Ureter (tissue), 1 donor: Measurements from ENCODE around the gene CAMTA2. TPM values are rescaled to one million over a fixed set of nuclear protein-coding genes. Genes with fewer than 3 reads are reported as not detected.

Experiments used
- DNase-seq: peaks from one replicate; pipeline ENCODE4 v3.0.0-alpha.2; 2020; ENCODE audit warnings: low spot score
- total RNA-seq: library from RNA; stranded (reverse); gene quantifications from one replicate; pipeline ENCODE4 v1.2.4, GENCODE V29; 2023
- donor health status: DM: yes; HTN: yes; CAD: no.

CAMTA2 gene
- total RNA-seq, 1 donor from 2014 or later: 86.0 TPM

DNA sequence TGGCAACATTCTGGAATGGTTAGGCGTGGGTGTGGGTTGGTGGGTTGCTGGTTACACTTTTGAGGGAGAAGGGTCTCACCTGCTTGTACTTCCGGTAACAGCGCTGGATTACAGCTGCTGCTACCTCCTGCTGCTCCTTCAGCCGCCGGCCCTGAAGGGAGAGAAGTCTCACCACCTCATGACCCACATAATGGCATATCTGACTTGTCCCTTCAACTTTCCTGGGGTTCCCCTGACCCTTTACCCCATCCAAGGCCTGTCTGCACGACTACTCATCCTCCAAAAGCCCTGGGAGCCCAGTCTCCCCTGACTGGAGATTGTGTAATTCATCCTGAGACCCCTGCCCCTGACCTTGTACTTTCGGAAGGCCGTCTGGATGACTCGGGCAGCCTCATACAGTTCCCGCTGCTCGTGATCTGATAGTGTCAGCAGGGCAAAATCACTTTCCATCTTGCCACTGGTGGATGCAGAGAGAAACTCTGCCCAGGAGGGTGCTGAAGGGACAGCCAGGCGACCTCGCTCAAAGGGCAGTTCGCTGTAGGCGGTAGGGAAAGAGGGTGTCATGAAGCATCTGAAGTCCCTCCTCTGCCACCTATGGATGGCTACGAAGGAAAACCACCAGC lies 17.8 kb downstream of the CAMTA2 start:
- no peak for DNase-seq

DNA sequence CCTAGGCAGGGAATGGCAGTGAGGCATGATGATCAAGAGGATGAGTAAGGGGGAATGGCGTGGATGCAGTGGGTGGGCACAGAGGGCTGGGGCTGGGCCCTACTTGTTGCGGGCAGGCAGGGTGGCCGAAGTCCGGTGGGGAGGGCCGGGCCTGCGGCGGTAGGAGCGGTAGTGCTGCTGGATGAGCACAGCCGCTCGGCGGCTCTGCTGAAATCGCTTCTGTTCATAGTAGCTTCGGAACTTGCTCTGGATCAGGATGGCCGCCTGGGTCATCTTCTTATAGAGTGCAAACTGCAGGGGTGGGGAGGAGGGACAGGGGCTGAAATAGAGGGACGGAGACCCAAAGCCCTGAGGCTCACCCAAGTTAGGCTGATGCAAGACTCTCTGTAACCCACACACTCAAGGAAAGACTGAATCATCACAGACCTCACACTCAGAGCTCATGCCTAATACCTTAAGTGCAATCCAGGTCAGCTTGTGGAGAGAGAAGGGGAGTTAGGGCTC lies 18.4 kb downstream of the CAMTA2 start:
- no peak for DNase-seq

DNA sequence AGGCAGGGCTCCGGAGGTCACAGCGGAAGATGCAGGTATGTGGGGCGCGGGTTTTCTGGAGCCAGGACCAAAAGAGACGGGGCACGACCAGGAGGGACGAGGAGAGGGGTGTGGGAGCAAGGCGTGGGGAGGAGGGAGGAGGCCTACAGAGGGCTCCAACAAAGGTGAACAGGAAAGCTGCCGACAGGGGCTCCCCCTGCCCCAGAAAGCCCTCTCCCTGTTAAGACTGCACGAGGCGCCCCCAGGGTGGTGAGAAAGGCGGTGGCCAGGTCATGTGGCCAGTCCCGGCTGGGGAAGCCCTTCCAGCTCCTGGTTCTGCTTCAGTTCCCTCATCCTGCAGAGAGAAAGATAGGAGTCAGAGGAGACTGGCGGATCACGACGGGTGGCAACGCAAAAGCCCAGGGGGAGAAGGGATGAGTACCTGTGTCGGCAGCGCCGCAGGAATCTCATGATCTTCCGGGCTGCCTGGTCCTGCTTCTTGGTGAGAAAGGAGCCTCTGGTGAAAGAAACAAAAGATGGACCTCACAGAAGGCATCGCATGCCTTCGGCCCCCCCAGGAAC lies 18.9 kb downstream of the CAMTA2 start:
- DNase-seq: peak; percentile 62

DNA sequence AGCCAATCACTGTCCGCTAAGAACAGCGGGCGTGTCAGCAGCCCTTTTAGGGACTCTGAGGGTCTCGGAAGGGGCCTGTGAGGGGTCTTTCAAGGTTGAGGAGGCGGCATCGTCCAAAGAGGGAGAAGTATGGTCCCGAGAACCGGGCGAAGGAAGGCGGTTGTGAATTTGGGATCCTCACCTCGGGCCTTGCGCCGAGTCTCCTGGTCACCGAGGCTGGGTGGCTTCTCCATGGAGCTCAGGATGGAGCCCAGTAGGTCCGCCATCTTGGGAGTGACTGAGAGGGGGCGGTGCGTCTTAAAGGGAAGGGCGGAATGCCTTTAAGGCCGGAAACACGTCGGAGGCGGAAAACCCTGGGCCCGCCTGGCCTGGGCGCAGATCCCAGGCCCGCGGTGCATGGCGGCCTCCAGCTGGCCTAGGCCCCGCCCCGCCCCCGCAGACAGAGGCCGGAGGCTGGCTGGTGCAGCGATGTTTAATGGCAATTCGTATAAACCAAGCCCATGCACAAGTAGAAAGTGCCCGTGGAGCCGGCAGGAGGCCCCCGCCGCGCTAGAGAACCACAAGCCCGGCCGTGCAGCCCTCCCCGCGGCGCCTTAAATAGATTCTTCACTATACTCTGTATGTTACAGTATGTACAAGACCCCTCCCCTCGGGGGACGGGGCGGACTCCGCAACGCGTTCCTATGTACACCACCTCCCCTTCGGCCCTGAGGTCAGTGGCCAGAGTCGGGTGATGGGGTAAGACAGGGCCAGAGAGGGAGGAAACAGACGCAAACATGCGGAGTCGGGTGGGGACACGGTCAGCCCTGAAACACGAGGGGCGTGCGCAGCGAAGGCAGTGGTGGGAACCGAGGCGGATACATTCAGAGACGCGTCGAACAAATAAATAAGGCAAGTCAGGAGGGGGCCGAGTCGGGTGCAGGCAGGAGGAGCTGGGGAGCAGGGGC lies 19.7 kb downstream of the CAMTA2 start, which contains the start of gene SPAG7:
SPAG7 (minus strand) TSS at position 279 of the 947 bp plus-strand sequence; CDS start at position 266, 13 bp downstream.
- peak; percentile 96 for DNase-seq

DNA sequence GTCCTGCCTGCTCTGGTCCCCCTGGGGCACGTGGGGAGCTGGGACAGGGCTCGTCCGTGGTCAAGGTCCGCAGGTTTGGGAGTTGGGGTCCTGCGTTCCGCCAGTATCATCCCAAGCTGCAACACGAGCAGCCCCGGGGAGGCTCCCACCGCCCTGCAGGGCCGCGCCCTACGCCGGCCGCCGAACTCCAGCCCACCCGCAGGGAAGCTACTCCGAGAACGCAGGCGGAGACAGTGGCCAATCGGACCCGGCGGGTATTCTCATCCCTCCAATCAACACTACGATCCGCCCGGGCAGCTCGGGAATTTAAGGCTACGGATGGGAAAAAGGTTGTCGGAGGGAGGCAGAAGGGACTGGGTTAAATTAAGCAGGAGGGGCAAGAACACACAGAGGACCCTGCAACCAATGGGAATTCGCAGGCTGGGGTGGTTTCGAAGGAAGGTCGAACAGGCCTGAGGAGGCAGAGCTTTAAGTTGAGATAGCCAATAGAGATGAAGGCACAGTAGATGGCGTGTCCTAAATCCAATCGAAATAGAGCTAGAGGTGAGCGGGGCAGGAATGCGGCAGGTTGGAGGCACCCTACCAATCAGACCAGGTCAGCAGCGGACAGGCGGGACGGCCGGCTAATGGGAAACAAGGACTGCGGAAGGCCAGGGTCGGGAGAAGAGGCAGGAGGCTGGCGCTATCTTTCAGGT lies 20.5 kb downstream of the CAMTA2 start:
- peak; percentile 99 for DNase-seq

DNA sequence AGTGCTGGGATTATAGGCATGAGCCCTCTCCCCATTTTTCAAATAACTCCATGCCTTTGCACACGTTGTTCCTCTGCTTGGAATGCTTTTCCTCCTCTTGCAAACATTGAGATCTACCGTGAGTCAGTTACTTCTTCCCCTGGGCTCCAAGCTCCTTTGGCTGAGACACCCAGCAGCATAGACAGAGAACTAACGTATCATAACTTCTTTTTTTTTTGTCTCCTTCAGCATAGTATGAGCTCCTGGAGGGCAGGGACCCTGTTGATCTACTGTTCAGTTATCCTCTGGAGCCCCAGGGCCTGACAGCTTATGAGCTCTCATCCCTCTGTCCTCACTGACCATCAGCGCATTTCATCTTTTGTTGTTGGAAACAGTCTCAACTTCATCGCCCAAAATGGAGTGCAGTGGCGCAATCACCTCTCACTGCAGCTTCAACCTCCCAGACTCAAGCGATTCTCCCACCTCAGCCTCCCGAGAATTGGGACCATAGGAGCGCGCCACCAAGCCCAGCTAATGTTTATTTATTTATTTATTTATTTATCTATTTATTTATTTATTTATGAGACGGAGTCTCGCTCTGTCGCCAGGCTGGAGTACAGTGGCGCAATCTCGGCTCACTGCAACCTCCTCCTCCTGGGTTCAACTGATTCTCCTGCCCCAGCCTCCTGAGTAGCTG lies 22.0 kb downstream of the CAMTA2 start:
- no peak for DNase-seq

DNA sequence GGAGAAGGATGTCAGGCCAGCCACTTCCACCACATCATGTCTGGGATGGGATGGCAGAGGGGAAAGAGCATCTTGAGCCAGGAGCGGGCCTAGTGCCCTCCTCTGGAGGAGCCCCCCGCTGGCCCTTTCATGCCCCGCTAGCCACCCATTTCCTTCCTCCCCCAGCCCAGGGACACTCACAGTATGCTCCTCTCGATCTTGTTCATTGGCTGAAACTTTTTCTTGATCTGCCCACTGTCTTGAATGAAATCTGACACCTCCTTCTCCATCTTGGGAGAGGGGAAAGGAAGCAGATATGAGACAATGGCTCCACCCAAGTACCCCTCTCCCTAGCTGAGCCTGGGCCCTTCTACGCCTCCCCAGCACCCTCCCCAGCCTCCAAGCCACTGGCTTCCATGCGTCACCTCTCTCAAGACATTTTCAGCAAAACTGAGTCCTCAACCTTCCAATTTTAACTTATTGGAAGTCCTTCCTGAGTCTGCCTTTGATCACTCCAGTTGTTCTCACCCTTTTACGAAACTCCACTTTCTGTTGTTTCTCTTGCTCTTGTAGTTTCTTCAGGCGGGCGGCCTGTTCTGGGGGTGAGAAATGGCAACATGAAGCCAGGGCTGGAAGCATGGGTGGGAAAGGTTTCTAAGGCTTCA lies 27.1 kb downstream of the CAMTA2 start:
- DNase-seq: no peak

DNA sequence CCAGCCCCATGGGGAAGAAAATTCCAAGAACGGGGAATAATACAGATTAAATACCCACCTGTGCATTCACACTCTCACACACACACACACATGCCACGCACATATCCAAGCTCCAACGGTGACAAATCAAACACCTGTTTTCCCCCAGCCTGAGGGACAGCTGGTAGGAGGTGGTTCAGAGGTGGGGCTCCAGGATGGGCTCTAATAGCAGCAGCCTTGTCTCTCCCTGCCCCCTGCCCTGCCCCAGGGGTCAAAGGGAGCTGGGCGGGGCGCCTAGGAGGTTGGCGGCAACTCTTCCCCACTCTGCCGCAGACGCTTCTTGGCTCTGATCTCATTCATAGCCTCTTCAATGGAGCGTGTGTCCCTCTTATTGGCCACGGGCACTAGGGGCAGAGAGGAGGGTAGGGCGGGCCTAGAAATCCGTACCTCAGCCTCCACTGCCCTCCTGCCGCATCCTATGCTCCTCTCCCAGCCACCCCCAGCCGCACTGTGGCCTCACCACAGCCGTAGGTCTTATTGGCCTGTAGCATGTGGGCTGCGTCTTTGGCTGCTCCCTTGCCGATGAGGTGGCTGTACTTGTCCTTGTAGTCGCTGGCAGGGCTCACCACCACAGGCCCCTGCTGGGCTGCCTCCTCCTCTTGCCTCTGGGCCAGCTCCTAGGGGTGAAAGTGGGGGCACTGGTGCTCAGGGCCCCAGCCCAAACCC lies 28.1 kb downstream of the CAMTA2 start:
- no peak for DNase-seq

DNA sequence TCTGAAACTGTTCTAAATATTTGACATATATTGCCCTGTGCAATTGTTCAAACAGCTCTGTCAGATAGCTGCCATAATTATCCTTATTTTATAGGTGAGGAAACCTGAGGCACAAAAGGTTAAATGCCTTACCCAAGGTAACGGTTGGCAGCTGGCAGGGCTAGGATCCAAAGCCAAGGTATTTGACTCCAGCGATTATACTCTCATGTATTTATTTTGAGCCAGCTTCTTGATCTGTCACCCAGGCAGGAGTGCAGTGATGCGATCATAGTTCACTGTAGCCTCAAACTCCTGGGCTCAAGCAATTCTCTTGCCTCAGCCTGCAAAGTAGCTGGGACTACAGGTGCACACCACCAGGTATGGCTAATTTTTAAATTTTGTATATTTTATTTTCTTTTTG lies 29.4 kb downstream of the CAMTA2 start:
- no peak for DNase-seq

DNA sequence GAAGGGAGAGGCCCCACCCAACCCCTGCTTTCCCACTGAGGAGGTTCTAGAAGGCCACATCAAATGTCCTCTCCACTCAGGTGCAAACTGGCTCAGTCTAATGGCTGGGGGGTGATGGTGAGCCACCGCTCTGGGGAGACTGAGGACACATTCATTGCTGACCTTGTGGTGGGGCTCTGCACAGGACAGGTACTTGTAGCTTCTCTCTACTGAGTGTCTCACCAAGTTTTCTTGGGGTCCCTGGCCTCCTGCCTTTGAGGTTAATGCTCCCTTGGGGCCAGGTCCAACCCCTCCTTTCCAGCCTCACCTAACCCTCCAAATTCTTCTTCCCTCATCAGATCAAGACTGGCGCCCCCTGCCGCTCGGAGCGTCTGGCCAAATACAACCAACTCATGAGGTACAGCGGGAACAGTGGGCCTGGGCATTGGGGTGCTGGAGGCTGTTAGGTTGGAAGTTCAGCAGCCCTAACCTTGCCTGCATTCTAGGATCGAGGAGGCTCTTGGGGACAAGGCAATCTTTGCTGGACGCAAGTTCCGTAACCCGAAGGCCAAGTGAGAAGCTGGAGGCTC lies 30.9 kb downstream of the CAMTA2 start:
- DNase-seq: no peak

DNA sequence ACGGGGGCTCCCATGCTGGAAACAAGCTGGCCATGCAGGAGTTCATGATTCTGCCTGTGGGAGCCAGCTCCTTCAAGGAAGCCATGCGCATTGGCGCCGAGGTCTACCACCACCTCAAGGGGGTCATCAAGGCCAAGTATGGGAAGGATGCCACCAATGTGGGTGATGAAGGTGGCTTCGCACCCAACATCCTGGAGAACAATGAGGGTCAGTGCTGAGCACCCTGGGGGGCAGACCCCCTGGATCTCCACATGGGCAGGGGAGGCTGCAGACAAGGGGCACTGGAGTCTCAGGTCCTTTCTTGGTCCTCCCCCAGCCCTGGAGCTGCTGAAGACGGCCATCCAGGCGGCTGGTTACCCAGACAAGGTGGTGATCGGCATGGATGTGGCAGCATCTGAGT lies 32.4 kb downstream of the CAMTA2 start:
- DNase-seq: no peak

DNA sequence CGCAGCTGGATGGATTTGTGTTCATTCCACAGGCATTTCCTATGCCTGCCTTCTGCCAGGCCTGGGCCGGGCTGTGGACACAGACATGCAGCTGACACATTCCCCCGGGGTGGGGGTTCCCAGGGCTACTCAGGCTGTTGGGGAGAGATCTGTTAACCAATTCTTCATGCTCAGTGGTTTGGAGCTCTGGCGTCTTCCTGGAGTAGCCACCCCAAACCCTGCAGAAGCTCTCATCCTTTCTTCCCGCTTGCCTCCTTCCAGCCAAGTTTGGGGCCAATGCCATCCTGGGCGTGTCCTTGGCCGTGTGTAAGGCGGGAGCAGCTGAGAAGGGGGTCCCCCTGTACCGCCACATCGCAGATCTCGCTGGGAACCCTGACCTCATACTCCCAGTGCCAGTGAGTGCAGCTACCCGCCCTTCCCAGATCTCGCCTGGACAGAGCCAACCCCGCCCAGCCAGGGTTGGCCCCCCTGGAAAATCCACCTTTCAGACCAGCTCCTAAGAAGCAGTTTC lies 34.0 kb downstream of the CAMTA2 start:
- no peak for DNase-seq

DNA sequence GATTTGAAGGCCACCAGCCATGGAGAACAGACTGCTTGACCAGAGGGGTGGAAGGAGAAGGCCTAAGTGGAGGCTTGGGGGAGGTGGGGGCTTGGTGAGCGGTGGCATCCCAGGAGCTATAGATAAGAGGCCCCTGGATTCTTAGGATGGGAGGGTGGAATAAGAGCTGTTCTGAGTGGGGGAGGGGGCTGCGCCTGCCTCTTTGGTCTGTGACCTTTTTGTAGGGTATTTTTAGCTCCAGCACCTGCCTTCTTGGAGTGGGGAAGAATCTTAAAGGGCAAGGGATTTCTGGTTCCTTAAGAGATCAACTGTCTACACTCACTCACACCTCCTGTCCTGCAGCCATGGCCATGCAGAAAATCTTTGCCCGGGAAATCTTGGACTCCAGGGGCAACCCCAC lies 36.0 kb downstream of the CAMTA2 start:
- no peak for DNase-seq

DNA sequence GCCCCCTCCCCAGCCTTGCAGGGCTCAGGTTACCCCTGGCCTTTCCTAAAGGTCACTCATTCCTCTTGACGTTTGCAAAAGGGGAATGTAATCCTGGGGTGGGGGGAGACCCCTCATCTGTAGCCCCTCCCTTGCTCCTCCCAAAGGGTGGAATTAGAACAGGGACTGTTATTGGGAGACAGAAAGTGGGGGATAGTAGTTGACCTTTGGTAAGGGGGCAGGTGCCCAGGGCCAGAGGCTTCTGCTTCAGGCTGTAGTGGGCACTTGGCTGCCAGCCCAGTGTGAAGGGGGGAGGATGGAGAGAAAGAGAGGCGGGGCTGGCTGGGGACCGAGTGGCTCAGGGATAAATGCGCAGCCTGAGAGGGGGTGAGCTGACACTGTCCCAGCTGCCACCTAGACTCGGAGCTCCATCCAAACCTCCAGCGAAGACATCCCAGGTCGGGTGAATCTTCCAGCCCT lies 36.7 kb downstream of the CAMTA2 start, which contains the start of gene ENO3:
ENO3 (plus strand) TSS at position 374 of the 459 bp plus-strand sequence. CDS start 711 bp downstream, outside the sequence.
- DNase-seq: no peak

DNA sequence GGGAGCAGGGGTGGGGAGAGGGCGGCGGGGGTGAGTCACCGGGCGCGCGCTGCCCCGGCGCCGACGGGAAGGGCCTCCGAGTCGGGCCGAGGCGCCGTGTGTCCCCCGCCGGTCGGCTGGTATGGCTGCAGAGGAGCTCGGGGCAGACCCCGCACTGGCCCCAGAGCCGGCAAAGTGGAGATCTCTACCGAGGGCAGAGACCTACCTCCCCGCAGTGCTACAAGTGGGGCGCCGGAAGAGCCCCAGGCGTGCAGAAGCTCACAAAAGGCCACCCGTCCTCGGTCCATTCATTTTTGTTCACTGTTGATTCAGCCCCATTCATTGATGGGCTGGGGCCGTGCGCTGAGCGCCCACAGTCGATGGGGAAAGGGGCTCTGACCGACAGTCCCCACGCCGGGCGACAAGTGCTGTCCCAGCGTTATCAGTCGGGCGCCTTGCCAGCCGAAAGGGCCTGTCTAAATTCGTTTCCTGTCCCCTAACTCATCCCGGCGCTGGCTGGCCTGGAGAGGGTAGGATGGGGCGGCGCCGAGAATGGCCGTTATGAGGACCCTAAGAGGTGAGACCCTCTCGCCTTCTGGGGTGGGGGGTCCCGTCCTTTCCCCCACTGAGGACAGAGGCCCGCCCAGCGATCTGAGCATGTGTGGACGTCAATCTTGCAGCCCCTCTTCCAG lies 37.3 kb downstream of the CAMTA2 start:
- DNase-seq: peak; percentile 74

DNA sequence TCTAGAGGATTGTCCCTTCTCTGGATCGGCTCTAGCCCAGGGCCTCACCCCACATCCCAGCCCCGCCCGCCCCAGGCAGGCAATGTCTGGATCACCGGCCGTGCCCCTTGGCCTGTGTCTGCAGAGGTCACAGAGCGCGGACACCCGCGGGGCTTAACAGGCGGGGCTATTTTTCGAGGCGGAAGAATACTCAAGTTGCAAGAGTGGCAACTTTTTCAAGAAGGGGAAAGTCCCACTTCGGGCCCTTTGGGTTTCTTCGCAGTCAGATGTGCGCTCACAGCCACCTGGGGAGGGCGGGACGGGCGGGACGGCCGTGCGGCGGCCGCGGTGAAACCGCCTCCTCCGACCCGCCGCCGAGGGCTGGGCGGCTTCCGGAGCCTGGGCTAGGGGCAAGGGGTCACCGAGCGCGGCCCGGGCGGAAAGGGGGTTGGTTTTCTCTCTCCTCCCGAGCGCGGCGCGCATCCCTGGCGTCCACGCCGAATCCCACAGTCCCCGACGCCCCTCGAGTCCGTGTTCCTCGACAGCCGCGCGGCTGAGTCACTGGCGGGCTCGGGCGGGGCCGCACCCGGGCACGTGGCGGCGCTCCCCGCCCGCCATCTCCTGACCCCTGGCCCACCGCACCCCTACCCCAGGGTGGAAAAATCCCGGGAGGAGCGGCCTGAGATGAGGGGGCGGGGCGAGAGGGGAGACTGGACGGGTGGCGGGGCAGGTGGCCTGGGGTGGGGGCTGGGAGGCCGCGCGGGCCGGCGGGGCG lies 38.0 kb downstream of the CAMTA2 start:
- DNase-seq: peak; percentile 80

DNA sequence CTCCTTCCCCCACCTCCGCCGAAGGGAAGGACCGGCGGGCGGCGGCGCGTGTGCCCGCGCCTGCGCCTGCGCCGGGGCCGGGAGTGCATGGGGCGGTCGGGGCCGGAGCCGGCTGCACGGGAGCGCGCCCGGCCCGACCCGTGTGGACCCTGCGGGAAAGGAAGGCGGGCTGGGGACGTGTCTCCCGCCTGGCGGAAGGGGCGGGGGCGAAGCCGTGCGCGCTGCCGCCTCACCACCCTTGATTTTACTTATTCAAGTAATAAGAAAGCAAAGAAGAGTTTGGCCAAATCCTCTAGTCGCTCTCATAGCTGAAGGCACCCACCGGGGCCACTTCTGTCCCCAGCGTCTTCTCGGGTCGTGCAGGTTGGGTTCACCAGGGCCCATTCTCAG lies 38.5 kb downstream of the CAMTA2 start:
- peak; percentile 86 for DNase-seq
